Neural progenitor cell (in vitro differentiated cells): ENCODE results near the gene CTNNBL1. TPM values are rescaled to one million over a fixed set of nuclear protein-coding genes. Genes with fewer than 3 reads are reported as not detected.

Source experiments
- DNase-seq: peaks from one replicate; pipeline ENCODE4 v3.0.0-alpha.2; 2016; ENCODE audit warnings: low spot score
- H2AFZ ChIP-seq: fragments of 200-600 bp; sonication (generic); replicated peaks from 2 replicates; pipeline ENCODE4 v1.6.1; 2016; ENCODE audit warnings: antibody characterized with exemption
- H3F3A ChIP-seq: fragments of 200-600 bp; sonication (generic); 2 replicates; pipeline ENCODE4 v1.6.1; 2016; ENCODE audit warnings: antibody characterized with exemption, low read depth
- H3K27ac ChIP-seq: fragments of 200-600 bp; sonication (generic); 2 replicates; pipeline ENCODE4 v1.5.1; 2016; ENCODE audit warnings: mild to moderate bottlenecking
- H3K27me3 ChIP-seq: fragments of 200-600 bp; sonication (generic); 2 replicates; pipeline ENCODE4 v1.6.1; 2016; ENCODE audit warnings: mild to moderate bottlenecking, moderate library complexity
- H3K36me3 ChIP-seq: fragments of 200-600 bp; sonication (generic); 2 replicates; pipeline ENCODE4 v1.5.1; 2016
- H3K4me1 ChIP-seq: fragments of 200-600 bp; sonication (generic); 2 replicates; pipeline ENCODE4 v1.6.1; 2016; ENCODE audit warnings: mixed run types
- H3K4me2 ChIP-seq: fragments of 200-600 bp; sonication (generic); 2 replicates; pipeline ENCODE4 v1.6.1; 2016
- H3K4me3 ChIP-seq: fragments of 200-600 bp; sonication (generic); 2 replicates; pipeline ENCODE4 v1.5.1; 2016
- H3K79me2 ChIP-seq: fragments of 200-600 bp; sonication (generic); 2 replicates; pipeline ENCODE4 v1.6.1; 2016; ENCODE audit warnings: low read depth
- H3K9ac ChIP-seq: fragments of 200-600 bp; sonication (generic); 2 replicates; pipeline ENCODE4 v1.6.1; 2016
- H3K9me3 ChIP-seq: fragments of 200-600 bp; sonication (generic); 2 replicates; pipeline ENCODE4 v1.5.1; 2016; ENCODE audit warnings: low read depth
- H4K20me1 ChIP-seq: fragments of 200-600 bp; sonication (generic); 2 replicates; pipeline ENCODE4 v1.6.1; 2016; ENCODE audit warnings: low read depth
- H3K27ac Mint-ChIP-seq: 3 replicates; pipeline ENCODE4 v1.8.0; 2021; ENCODE audit warnings: mixed read lengths
- H3K27me3 Mint-ChIP-seq: 2 replicates; pipeline ENCODE4 v1.8.0; 2022; ENCODE audit warnings: low read depth, mild to moderate bottlenecking, inconsistent platforms, moderate library complexity, mixed read lengths; ENCODE audit not compliant: insufficient read depth
- H3K36me3 Mint-ChIP-seq: 3 replicates; pipeline ENCODE4 v1.8.0; 2021; ENCODE audit warnings: mixed read lengths
- H3K4me1 Mint-ChIP-seq: 3 replicates; pipeline ENCODE4 v1.8.0; 2021; ENCODE audit warnings: mixed read lengths
- H3K4me3 Mint-ChIP-seq: 3 replicates; pipeline ENCODE4 v1.8.0; 2021; ENCODE audit warnings: mild to moderate bottlenecking, moderate library complexity, mixed read lengths
- H3K9me3 Mint-ChIP-seq: 3 replicates; pipeline ENCODE4 v1.8.0; 2020; ENCODE audit warnings: mixed read lengths
- CTCF ChIP-seq: fragments of 200-600 bp; sonication (generic); IDR thresholded peaks from 2 replicates; pipeline ENCODE4 v1.5.1; 2017; ENCODE audit warnings: antibody characterized with exemption, mild to moderate bottlenecking
- EZH2 ChIP-seq: fragments of 200-600 bp; sonication (generic); IDR thresholded peaks from 2 replicates; pipeline ENCODE4 v1.6.1; 2017; ENCODE audit warnings: antibody characterized with exemption, mild to moderate bottlenecking, moderate library complexity
- EZH2phosphoT487 ChIP-seq: fragments of 200-600 bp; sonication (generic); IDR thresholded peaks from 2 replicates; pipeline ENCODE4 v1.6.1; 2017; ENCODE audit warnings: antibody characterized with exemption
- total RNA-seq: library from RNA; depleted of rRNA; stranded (reverse); fragments of >200 nt; gene quantifications from 2 replicates; pipeline ENCODE4 v1.2.3, GENCODE V29; 2015; ENCODE audit warnings: low replicate concordance

CTNNBL1 gene
- total RNA-seq, 1 donor from 2014 or later, result 54.5 TPM

DNA sequence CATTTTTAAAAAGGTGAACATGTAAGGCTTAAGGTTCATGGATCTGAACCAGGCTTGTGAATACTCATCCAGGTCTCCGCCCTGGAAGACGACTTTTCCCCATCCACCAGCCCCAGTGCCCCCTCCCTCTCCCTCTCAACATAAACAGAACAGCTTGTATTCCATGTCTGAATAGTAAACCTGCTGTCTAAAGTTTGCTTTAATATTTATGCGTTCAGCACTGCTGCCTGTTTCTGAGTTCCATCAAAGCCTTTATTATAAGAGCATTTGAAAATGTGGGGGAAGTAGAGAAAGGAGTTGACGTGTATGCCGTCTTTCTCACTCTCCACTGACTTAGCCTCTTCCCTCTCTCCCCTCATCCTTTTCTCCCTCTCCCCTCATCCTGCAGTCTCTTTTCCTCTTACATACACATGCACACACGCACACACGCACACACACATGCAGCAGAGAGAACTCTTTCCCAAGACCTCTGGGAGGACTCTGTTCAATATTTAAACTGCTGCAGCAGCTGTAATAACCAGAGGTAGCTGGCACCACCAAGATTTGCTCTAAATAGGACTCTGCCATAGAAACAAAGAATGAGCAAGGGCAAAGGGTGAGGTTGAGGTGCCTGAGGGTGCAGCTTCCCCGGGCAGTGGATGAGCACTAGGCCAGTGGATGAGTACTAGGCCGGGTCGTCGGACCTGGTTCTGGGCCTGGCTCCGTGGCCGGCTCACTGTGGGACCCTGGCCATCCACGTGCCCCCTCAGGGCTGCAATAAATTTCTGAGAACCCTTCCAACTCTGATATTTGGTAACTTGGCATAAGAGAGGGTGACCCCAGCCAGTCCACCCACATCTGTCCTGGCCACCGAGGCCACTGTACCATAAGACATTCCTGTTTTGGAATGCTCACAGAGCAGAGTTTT, 173.7 kb downstream of the CTNNBL1 start:
- TF ChIP-seq EZH2phosphoT487, result no peak
- no peak for TF ChIP-seq CTCF
- TF ChIP-seq EZH2, result no peak
- H3K4me3 Mint-ChIP-seq, result no peak overlapping the region
- Histone ChIP-seq H2AFZ (no peak overlapping the region), H3K4me2 (no peak overlapping the region), H3K79me2 (no peaks in the 10 kb centered on the region), H3K27me3 (no peaks in the 10 kb centered on the region), H3K9ac (no peak overlapping the region), H3K4me1 (peaks cover 20% of the 10 kb centered on the region), H3K4me3 (no peak overlapping the region), H3K36me3 (no peaks in the 10 kb centered on the region), H4K20me1 (no peaks in the 10 kb centered on the region), H3K9me3 (no peaks in the 10 kb centered on the region), H3K27ac (no peak overlapping the region), H3F3A (peaks cover 16% of the 10 kb centered on the region)
- peak overlapping the region; percentile 21 for H3K27ac Mint-ChIP-seq
- H3K4me1 Mint-ChIP-seq, result peaks cover 46% of the 10 kb centered on the region
- H3K9me3 Mint-ChIP-seq, result no peaks in the 10 kb centered on the region
- peaks cover 20% of the 10 kb centered on the region for H3K36me3 Mint-ChIP-seq
- H3K27me3 Mint-ChIP-seq, result peaks cover 4% of the 10 kb centered on the region
- DNase-seq, result no peak

GRCh38 chr20:37868851-37869333, 175.1 kb downstream of the CTNNBL1 start:
- no peaks in the 10 kb centered on the region for H3K36me3 ChIP-seq
- H3K4me3 ChIP-seq, result no peak overlapping the region
- peak overlapping the region; percentile 56 for H3K27ac ChIP-seq
- Mint-ChIP-seq H3K9me3 (no peaks in the 10 kb centered on the region), H3K4me1 (peaks cover 51% of the 10 kb centered on the region), H3K27ac (peak overlapping the region; percentile 52), H3K36me3 (peaks cover 16% of the 10 kb centered on the region), H3K27me3 (peaks cover 4% of the 10 kb centered on the region), H3K4me3 (peak overlapping the region; percentile 21)
- H3K79me2 ChIP-seq, result no peaks in the 10 kb centered on the region
- H2AFZ ChIP-seq, result no peak overlapping the region
- no peaks in the 10 kb centered on the region for H4K20me1 ChIP-seq
- H3K4me2 ChIP-seq, result peak overlapping the region; percentile 18
- no peaks in the 10 kb centered on the region for H3K9me3 ChIP-seq
- no peaks in the 10 kb centered on the region for H3K27me3 ChIP-seq
- DNase-seq, result no peak
- no peak for TF ChIP-seq EZH2
- no peak for TF ChIP-seq CTCF
- TF ChIP-seq EZH2phosphoT487, result no peak
- no peak overlapping the region for H3K9ac ChIP-seq
- H3F3A ChIP-seq, result peaks cover 16% of the 10 kb centered on the region
- H3K4me1 ChIP-seq, result peaks cover 20% of the 10 kb centered on the region

DNA sequence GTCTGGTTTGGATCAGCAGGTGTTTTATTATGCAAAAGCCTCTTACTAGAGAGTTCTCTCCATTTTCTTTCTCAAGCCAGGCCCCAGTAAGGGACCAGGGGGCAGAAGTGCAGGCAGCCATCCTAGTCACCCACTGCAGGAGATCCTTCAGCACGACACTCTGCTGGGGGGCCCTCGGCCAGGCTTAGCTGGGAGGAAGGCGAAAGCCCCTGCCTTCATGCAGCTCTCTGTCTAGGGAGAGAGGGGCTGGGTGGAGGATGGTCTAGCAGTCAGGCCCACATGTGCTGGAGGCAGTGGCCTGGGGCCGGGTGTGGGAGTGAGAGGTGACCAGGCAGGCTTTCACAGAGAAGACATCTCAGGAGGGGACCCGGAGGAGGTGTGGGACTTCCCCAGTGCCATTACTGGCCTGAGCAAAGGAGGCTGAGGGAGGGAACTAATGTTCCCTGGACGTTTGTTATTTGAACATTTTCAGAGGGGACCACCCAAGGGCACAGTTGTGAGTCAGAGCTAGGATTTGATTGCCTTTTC, 175.6 kb downstream of the CTNNBL1 start:
- peak overlapping the region; percentile 56 for H3K27ac ChIP-seq

More for the DNA sequence above, 175.6 kb downstream of the CTNNBL1 start:
- Histone ChIP-seq H3K9me3 (no peaks in the 10 kb centered on the region), H3K4me1 (peaks cover 20% of the 10 kb centered on the region), H3K9ac (no peak overlapping the region), H2AFZ (no peak overlapping the region), H3K4me3 (no peak overlapping the region), H4K20me1 (no peaks in the 10 kb centered on the region), H3K36me3 (no peaks in the 10 kb centered on the region), H3K79me2 (no peaks in the 10 kb centered on the region), H3F3A (peaks cover 16% of the 10 kb centered on the region), H3K27me3 (no peaks in the 10 kb centered on the region), H3K4me2 (peak overlapping the region; percentile 18)
- H3K4me3 Mint-ChIP-seq, result peak overlapping the region; percentile 21
- peak overlapping the region; percentile 76 for H3K27ac Mint-ChIP-seq
- peaks cover 51% of the 10 kb centered on the region for H3K4me1 Mint-ChIP-seq
- TF ChIP-seq EZH2 (no peak), EZH2phosphoT487 (no peak), CTCF (no peak)
- H3K36me3 Mint-ChIP-seq, result peaks cover 20% of the 10 kb centered on the region
- peak; percentile 21 for DNase-seq
- no peaks in the 10 kb centered on the region for H3K9me3 Mint-ChIP-seq
- H3K27me3 Mint-ChIP-seq, result peaks cover 4% of the 10 kb centered on the region
